Keratinocyte (primary cell): Measurements from ENCODE around the gene SPRY2. TPM values are rescaled to one million over a fixed set of nuclear protein-coding genes. Genes with fewer than 3 reads are reported as not detected.

Experiments
- DNase-seq: peaks from one replicate; pipeline ENCODE4 v3.0.0-alpha.2; 2011; ENCODE audit warnings: low read depth, missing footprints, low spot score
- FAIRE-seq: peaks from 2 replicates; lab custom pipeline; 2011; peaks lifted over from hg19 to GRCh38; lab: Jason Lieb, UNC
- H2AFZ ChIP-seq: 2 replicates; pipeline ENCODE4 v1.6.0; 2012; ENCODE audit warnings: low read length, control low read depth, inconsistent platforms; ENCODE audit not compliant: control insufficient read depth
- H3K27ac ChIP-seq: 2 replicates; pipeline ENCODE4 v1.5.1; 2011; ENCODE audit warnings: low read length; ENCODE audit not compliant: control insufficient read depth, insufficient read depth
- H3K27me3 ChIP-seq: 3 replicates; pipeline ENCODE4 v1.6.0; 2011; ENCODE audit warnings: low read length; ENCODE audit not compliant: control insufficient read depth, insufficient read depth; ENCODE audit errors: extremely low read depth
- H3K36me3 ChIP-seq, 2 experiments: 2 replicates in 1 of 2; 3 replicates in 1 of 2; pipeline ENCODE4 v1.5.1; 2011; ENCODE audit warnings: low read length in 2 of 2, mild to moderate bottlenecking in 1 of 2; ENCODE audit not compliant: control insufficient read depth in 2 of 2, insufficient read depth in 2 of 2; ENCODE audit errors: extremely low read depth in 1 of 2
- H3K4me1 ChIP-seq: 3 replicates; pipeline ENCODE4 v1.5.1; 2011; ENCODE audit warnings: low read length; ENCODE audit not compliant: control insufficient read depth, insufficient read depth; ENCODE audit errors: extremely low read depth
- H3K4me2 ChIP-seq: 3 replicates; pipeline ENCODE4 v1.6.0; 2011; ENCODE audit warnings: low read depth, low read length; ENCODE audit not compliant: control insufficient read depth, insufficient read depth; ENCODE audit errors: extremely low read depth
- H3K4me3 ChIP-seq, 3 experiments: fragments of 200-600 bp in 1 of 3; sonication (generic) in 1 of 3; 2 replicates in 2 of 3; 3 replicates in 1 of 3; pipeline ENCODE4 v1.5.1; 2011 to 2016; ENCODE audit warnings: low read length in 3 of 3, mild to moderate bottlenecking in 3 of 3, control low read depth in 2 of 3, inconsistent platforms in 1 of 3, low read depth in 1 of 3, mixed read lengths in 1 of 3, mixed run types in 1 of 3, moderate library complexity in 1 of 3; ENCODE audit not compliant: control insufficient read depth in 2 of 3, insufficient read depth in 2 of 3; ENCODE audit errors: extremely low read depth in 1 of 3
- H3K79me2 ChIP-seq: 2 replicates; pipeline ENCODE4 v1.6.0; 2012; ENCODE audit warnings: low read length; ENCODE audit not compliant: control insufficient read depth, insufficient read depth
- H3K9ac ChIP-seq: 3 replicates; pipeline ENCODE4 v1.6.0; 2011; ENCODE audit warnings: low read length; ENCODE audit not compliant: control insufficient read depth, insufficient read depth; ENCODE audit errors: extremely low read depth
- H3K9me1 ChIP-seq: 3 replicates; pipeline ENCODE4 v1.6.0; 2011; ENCODE audit warnings: low read length; ENCODE audit not compliant: control insufficient read depth, insufficient read depth; ENCODE audit errors: extremely low read depth
- H3K9me3 ChIP-seq: 2 replicates; pipeline ENCODE4 v1.5.1; 2012; ENCODE audit warnings: low read depth, low read length; ENCODE audit not compliant: control insufficient read depth
- H4K20me1 ChIP-seq: 3 replicates; pipeline ENCODE4 v1.6.0; 2011; ENCODE audit warnings: low read length; ENCODE audit not compliant: control insufficient read depth, insufficient read depth; ENCODE audit errors: extremely low read depth
- EZH2 ChIP-seq: IDR thresholded peaks from one replicate; pipeline ENCODE4 v1.6.1; 2012; ENCODE audit warnings: inconsistent platforms, mild to moderate bottlenecking, low read length, moderate library complexity
- dilution Hi-C: fragments of 300-500 bp; cut with MboI; formaldehyde crosslinking; loops from one replicate; pipeline ENCODE4 v1.7.0; 2020; ENCODE audit warnings: low sequenced_read_pairs; ENCODE audit not compliant: extremely low pct_ligation_motif_present
- polyA plus RNA-seq, 5 experiments: library from polyadenylated mRNA; depleted of rRNA in 3 of 5; stranded (reverse) in 3 of 5; stranded (forward) in 1 of 5; unstranded in 1 of 5; fragments of >200 nt; gene quantifications; 1 replicate in 1 of 5; 2 replicates in 3 of 5; 3 replicates in 1 of 5; pipeline versions ENCODE4 v1.2.1 to v1.2.3, GENCODE V29; 2011 to 2012; ENCODE audit warnings: missing spikeins in 2 of 5, low read depth in 1 of 5, low replicate concordance in 1 of 5
- TF ChIP-seq, protein P1 (sequence below), 3 experiments: IDR thresholded peaks in 1 of 3; conservative IDR thresholded peaks in 1 of 3; optimal IDR thresholded peaks in 1 of 3; 2 replicates in 2 of 3; 3 replicates in 1 of 3; pipeline versions ENCODE3 to v1.5.1; 2011; ENCODE audit warnings: low read length in 3 of 3, mild to moderate bottlenecking in 3 of 3, moderate library complexity in 2 of 3, control low read depth in 1 of 3, inconsistent platforms in 1 of 3; ENCODE audit not compliant: insufficient read depth in 2 of 3; ENCODE audit errors: extremely low read depth in 1 of 3

SPRY2 gene
- polyA plus RNA-seq, 1 donor (not counting 4 experiments of a cell fraction or from before 2014, with no cell fraction given) = 28.4 TPM

DNA sequence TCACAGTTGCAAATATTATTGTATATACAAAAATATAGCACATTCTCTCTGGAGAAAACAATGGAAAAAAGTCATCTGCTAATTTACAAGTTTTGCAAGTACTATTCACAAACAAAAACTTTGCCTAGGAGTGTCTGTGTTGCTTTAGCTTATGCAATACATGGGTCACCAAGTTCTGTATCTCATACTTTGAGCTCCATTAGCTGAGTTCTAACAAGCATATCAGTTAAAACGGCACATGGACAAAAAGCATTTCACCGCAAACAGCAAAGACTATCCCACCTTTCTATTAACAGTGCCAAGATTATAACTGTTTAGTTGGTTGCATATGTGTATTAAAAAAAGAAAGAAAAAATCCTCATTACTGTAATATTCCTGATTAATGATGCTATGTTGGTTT, 4.6 kb downstream of the SPRY2 start:
- Histone ChIP-seq H3K9ac (no peak overlapping the region), H4K20me1 (peaks cover 5% of the 10 kb centered on the region)
- dilution Hi-C loops = no loop called here

GRCh38 chr13:80334597-80335260, 6.2 kb downstream of the SPRY2 start:
- Histone ChIP-seq H3K27ac (peak overlapping the region; percentile 16), H3K9ac (no peak overlapping the region), H3K4me1 (peaks cover 18% of the 10 kb centered on the region), H3K9me1 (no peaks in the 10 kb centered on the region), H3K27me3 (no peaks in the 10 kb centered on the region), H4K20me1 (peaks cover 5% of the 10 kb centered on the region), H3K79me2 (peaks cover 56% of the 10 kb centered on the region), H3K36me3 (peaks cover 7 to 11% of the 10 kb centered on the region in 2 experiments), H3K4me2 (peak overlapping the region; percentile 39), H3K4me3 (no peak overlapping the region), H2AFZ (no peak overlapping the region), H3K9me3 (no peaks in the 10 kb centered on the region)
- no peak for TF ChIP-seq EZH2
- TF ChIP-seq, protein P1, sequence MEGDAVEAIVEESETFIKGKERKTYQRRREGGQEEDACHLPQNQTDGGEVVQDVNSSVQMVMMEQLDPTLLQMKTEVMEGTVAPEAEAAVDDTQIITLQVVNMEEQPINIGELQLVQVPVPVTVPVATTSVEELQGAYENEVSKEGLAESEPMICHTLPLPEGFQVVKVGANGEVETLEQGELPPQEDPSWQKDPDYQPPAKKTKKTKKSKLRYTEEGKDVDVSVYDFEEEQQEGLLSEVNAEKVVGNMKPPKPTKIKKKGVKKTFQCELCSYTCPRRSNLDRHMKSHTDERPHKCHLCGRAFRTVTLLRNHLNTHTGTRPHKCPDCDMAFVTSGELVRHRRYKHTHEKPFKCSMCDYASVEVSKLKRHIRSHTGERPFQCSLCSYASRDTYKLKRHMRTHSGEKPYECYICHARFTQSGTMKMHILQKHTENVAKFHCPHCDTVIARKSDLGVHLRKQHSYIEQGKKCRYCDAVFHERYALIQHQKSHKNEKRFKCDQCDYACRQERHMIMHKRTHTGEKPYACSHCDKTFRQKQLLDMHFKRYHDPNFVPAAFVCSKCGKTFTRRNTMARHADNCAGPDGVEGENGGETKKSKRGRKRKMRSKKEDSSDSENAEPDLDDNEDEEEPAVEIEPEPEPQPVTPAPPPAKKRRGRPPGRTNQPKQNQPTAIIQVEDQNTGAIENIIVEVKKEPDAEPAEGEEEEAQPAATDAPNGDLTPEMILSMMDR (optimal IDR thresholded peaks at IDR 0.05 in 1 of 3, IDR thresholded peaks at IDR 0.05 in 1 of 3, conservative IDR thresholded peaks at IDR 0.05 in 1 of 3; ENCODE audit: extremely low read depth in 1 of 3, insufficient read depth in 2 of 3, low read length in 3 of 3) = no peak
- no peak for DNase-seq
- FAIRE-seq = no peak
- dilution Hi-C loops = no loop called here

More for the DNA sequence above, 4.6 kb downstream of the SPRY2 start:
- Histone ChIP-seq H3K79me2 (peaks cover 67% of the 10 kb centered on the region), H2AFZ (no peak overlapping the region), H3K4me3 (peak overlapping the region; percentile 78 to 86 (median 80)), H3K9me3 (no peaks in the 10 kb centered on the region), H3K9me1 (no peaks in the 10 kb centered on the region), H3K27ac (peak overlapping the region; percentile 85), H3K27me3 (no peaks in the 10 kb centered on the region), H3K36me3 (peaks cover 7 to 11% of the 10 kb centered on the region in 2 experiments), H3K4me1 (peaks cover 18% of the 10 kb centered on the region), H3K4me2 (peak overlapping the region; percentile 73)
- no peak for FAIRE-seq
- DNase-seq = no peak
- TF ChIP-seq, protein P1 (optimal IDR thresholded peaks at IDR 0.05 in 1 of 3, IDR thresholded peaks at IDR 0.05 in 1 of 3, conservative IDR thresholded peaks at IDR 0.05 in 1 of 3; ENCODE audit: extremely low read depth in 1 of 3, insufficient read depth in 2 of 3, low read length in 3 of 3) = no peak
- no peak for TF ChIP-seq EZH2
